ENCODE results near the gene ANO6.

DNA sequence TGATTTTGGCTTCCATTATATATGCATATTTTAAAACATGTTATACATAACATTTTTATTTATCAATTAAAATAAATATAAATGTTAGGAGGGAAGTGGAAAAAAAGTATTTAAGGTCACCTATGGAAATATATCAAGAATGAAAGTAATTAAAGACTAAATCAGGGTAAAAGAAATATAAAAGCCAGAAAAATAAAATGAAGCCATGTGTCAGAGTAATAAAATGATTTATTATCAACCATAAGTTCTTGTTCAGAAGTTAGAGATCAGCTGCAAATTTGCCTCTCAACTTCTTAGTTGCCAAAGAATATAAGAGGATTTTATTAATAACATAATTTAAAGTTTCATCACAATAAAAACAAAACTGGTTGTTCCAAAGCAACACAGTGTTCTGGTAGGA, 121.9 kb downstream of the ANO6 start:
- TF ChIP-seq JUND (IDR thresholded peaks at IDR 0.05) = no peak
- TF ChIP-seq, protein P1, sequence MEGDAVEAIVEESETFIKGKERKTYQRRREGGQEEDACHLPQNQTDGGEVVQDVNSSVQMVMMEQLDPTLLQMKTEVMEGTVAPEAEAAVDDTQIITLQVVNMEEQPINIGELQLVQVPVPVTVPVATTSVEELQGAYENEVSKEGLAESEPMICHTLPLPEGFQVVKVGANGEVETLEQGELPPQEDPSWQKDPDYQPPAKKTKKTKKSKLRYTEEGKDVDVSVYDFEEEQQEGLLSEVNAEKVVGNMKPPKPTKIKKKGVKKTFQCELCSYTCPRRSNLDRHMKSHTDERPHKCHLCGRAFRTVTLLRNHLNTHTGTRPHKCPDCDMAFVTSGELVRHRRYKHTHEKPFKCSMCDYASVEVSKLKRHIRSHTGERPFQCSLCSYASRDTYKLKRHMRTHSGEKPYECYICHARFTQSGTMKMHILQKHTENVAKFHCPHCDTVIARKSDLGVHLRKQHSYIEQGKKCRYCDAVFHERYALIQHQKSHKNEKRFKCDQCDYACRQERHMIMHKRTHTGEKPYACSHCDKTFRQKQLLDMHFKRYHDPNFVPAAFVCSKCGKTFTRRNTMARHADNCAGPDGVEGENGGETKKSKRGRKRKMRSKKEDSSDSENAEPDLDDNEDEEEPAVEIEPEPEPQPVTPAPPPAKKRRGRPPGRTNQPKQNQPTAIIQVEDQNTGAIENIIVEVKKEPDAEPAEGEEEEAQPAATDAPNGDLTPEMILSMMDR (IDR thresholded peaks at IDR 0.05; ENCODE audit: low read depth, low read length, missing input control) = no peak
- TF ChIP-seq, protein P2, sequence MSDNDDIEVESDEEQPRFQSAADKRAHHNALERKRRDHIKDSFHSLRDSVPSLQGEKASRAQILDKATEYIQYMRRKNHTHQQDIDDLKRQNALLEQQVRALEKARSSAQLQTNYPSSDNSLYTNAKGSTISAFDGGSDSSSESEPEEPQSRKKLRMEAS (IDR thresholded peaks at IDR 0.05) = no peak
- TF ChIP-seq TAF1 (conservative IDR thresholded peaks at IDR 0.05) = no peak
- TF ChIP-seq EGR1 (IDR thresholded peaks at IDR 0.05; ENCODE audit: low read depth in 2 of 2) = no peak
- no peak for TF ChIP-seq HNF4A (conservative IDR thresholded peaks at IDR 0.05)
- TF ChIP-seq, protein P3, sequence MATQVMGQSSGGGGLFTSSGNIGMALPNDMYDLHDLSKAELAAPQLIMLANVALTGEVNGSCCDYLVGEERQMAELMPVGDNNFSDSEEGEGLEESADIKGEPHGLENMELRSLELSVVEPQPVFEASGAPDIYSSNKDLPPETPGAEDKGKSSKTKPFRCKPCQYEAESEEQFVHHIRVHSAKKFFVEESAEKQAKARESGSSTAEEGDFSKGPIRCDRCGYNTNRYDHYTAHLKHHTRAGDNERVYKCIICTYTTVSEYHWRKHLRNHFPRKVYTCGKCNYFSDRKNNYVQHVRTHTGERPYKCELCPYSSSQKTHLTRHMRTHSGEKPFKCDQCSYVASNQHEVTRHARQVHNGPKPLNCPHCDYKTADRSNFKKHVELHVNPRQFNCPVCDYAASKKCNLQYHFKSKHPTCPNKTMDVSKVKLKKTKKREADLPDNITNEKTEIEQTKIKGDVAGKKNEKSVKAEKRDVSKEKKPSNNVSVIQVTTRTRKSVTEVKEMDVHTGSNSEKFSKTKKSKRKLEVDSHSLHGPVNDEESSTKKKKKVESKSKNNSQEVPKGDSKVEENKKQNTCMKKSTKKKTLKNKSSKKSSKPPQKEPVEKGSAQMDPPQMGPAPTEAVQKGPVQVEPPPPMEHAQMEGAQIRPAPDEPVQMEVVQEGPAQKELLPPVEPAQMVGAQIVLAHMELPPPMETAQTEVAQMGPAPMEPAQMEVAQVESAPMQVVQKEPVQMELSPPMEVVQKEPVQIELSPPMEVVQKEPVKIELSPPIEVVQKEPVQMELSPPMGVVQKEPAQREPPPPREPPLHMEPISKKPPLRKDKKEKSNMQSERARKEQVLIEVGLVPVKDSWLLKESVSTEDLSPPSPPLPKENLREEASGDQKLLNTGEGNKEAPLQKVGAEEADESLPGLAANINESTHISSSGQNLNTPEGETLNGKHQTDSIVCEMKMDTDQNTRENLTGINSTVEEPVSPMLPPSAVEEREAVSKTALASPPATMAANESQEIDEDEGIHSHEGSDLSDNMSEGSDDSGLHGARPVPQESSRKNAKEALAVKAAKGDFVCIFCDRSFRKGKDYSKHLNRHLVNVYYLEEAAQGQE (IDR thresholded peaks at IDR 0.05) = no peak
- TF ChIP-seq RXRA (IDR thresholded peaks at IDR 0.05) = no peak
- no peak for TF ChIP-seq SP1 (IDR thresholded peaks at IDR 0.05)
- TF ChIP-seq RAD21 (IDR thresholded peaks at IDR 0.05) = no peak
- no peak for TF ChIP-seq YY1 (IDR thresholded peaks at IDR 0.05)
- TF ChIP-seq GABPA (IDR thresholded peaks at IDR 0.05 in 1 of 2, conservative IDR thresholded peaks at IDR 0.05 in 1 of 2) = no peak

All from liver (tissue), 3 donors.